IMR-90 (cell line): ENCODE measurements around the gene EMCN.

Experiments
- MAZ ChIP-seq: IDR thresholded peaks from 2 replicates; pipeline ENCODE4 v1.6.1; 2012; ENCODE audit warnings: low read depth, mild to moderate bottlenecking, low read length, improper control_type of control experiment, moderate library complexity, borderline replicate concordance
- MXI1 ChIP-seq: IDR thresholded peaks from 2 replicates; pipeline ENCODE4 v1.6.1; 2012; ENCODE audit warnings: low read depth, mild to moderate bottlenecking, low read length, moderate library complexity, borderline replicate concordance
- POLR2A ChIP-seq: IDR thresholded peaks from 2 replicates; pipeline ENCODE4 v1.6.1; 2012; ENCODE audit warnings: mild to moderate bottlenecking, low read depth, low read length
- RCOR1 ChIP-seq: IDR thresholded peaks from 2 replicates; pipeline ENCODE4 v1.6.1; 2012; ENCODE audit warnings: mild to moderate bottlenecking, low read length, improper control_type of control experiment; ENCODE audit not compliant: insufficient replicate concordance
- TF ChIP-seq, protein P1 (sequence below): conservative IDR thresholded peaks from 2 replicates; pipeline ENCODE4 v1.5.1; 2012; ENCODE audit warnings: mild to moderate bottlenecking, low read depth, low read length, improper control_type of control experiment

GRCh38 chr4:100545427-100545826 lies 27.6 kb upstream of the EMCN start:
- TF ChIP-seq, protein P1, sequence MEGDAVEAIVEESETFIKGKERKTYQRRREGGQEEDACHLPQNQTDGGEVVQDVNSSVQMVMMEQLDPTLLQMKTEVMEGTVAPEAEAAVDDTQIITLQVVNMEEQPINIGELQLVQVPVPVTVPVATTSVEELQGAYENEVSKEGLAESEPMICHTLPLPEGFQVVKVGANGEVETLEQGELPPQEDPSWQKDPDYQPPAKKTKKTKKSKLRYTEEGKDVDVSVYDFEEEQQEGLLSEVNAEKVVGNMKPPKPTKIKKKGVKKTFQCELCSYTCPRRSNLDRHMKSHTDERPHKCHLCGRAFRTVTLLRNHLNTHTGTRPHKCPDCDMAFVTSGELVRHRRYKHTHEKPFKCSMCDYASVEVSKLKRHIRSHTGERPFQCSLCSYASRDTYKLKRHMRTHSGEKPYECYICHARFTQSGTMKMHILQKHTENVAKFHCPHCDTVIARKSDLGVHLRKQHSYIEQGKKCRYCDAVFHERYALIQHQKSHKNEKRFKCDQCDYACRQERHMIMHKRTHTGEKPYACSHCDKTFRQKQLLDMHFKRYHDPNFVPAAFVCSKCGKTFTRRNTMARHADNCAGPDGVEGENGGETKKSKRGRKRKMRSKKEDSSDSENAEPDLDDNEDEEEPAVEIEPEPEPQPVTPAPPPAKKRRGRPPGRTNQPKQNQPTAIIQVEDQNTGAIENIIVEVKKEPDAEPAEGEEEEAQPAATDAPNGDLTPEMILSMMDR: no peak
- no peak for TF ChIP-seq POLR2A
- no peak for TF ChIP-seq RCOR1
- no peak for TF ChIP-seq MXI1
- TF ChIP-seq MAZ: no peak
